Measurements from ENCODE around the gene RTP5.

DNA sequence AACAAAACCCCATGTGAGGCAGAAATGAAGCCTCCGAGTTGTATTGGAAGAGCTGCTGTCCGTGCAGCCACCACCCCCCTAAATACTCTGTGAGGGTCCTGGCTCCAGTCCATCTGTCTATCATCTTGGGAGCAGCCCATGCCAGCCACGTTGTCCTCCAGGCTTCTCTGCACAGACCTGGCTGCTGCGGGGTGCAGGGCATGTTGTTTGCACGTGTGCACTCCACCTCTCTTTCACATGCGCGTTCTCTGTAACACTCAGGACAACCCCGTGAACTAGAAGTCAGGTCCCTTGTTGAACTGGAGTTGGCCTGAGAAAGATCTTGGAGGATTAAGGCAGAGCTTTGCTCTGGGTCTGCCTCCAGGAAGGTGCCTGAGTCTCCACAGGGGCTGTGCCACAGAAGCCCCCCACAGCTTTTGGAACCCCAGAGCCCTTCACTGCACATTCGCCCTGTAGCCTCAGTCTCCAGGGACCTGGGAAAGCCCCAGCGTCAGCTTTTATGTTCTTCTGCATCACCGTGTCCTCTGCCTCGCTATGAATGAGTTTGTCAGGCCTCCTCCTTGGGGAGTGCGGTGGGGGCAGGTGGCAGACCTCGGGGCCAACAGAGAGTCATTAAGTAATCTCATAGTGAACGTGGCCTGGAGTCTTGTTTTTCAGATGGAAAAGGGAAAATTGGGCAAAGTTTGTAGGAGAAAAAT is 16.6 kb downstream of the RTP5 start:
- no peak for TF ChIP-seq EZH2phosphoT487 (IDR thresholded peaks at IDR 0.05; ENCODE audit: borderline replicate concordance)
- TF ChIP-seq, protein P1, sequence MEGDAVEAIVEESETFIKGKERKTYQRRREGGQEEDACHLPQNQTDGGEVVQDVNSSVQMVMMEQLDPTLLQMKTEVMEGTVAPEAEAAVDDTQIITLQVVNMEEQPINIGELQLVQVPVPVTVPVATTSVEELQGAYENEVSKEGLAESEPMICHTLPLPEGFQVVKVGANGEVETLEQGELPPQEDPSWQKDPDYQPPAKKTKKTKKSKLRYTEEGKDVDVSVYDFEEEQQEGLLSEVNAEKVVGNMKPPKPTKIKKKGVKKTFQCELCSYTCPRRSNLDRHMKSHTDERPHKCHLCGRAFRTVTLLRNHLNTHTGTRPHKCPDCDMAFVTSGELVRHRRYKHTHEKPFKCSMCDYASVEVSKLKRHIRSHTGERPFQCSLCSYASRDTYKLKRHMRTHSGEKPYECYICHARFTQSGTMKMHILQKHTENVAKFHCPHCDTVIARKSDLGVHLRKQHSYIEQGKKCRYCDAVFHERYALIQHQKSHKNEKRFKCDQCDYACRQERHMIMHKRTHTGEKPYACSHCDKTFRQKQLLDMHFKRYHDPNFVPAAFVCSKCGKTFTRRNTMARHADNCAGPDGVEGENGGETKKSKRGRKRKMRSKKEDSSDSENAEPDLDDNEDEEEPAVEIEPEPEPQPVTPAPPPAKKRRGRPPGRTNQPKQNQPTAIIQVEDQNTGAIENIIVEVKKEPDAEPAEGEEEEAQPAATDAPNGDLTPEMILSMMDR (conservative IDR thresholded peaks at IDR 0.05; ENCODE audit: low read length) = no peak

Measured in Loucy (cell line).